IPS DF 6.9 (cell line): ENCODE measurements around the gene NUAK1.

ENCODE experiments used
- DNase-seq: peaks from one replicate; pipeline ENCODE4 v3.0.0-alpha.2; 2013; ENCODE audit warnings: low read depth, low spot score
- H3K27ac ChIP-seq: one replicate; pipeline ENCODE4 v1.5.1; 2013; ENCODE audit warnings: low read length, control low read depth
- H3K27me3 ChIP-seq: 2 replicates; pipeline ENCODE4 v1.6.1; 2013; ENCODE audit warnings: mild to moderate bottlenecking, low read length; ENCODE audit not compliant: control insufficient read depth, insufficient read depth
- H3K36me3 ChIP-seq: 2 replicates; pipeline ENCODE4 v1.6.1; 2013; ENCODE audit warnings: low read length; ENCODE audit not compliant: control insufficient read depth, insufficient read depth
- H3K4me1 ChIP-seq: 2 replicates; pipeline ENCODE4 v1.6.1; 2013; ENCODE audit warnings: low read length; ENCODE audit not compliant: control insufficient read depth, insufficient read depth
- H3K4me3 ChIP-seq: 2 replicates; pipeline ENCODE4 v1.5.1; 2013; ENCODE audit warnings: mild to moderate bottlenecking, low read length
- H3K9me3 ChIP-seq: 2 replicates; pipeline ENCODE4 v1.6.1; 2013; ENCODE audit warnings: low read length, inconsistent platforms; ENCODE audit not compliant: control insufficient read depth, insufficient read depth
- WGBS: extraction: QIAGEN DNeasy Blood & Tissue Kit; methylation state at CpG from one replicate; pipeline ENCODE4 v1.1.7; 2013; ENCODE audit warnings: mixed read lengths, missing lambda C conversion rate; ENCODE audit not compliant: insufficient read length, insufficient coverage; 5-methylcytosine and 5-hydroxymethylcytosine counted together

The NUAK1 gene

GRCh38 chr12:106096376-106096775 is 42.4 kb downstream of the NUAK1 start:
- Histone ChIP-seq H3K9me3 (no peaks in the 10 kb centered on the region), H3K27me3 (no peaks in the 10 kb centered on the region), H3K36me3 (no peaks in the 10 kb centered on the region; the same call in 1 of the 2 replicates), H3K4me1 (peaks cover 3% of the 10 kb centered on the region; the same call in 1 of the 2 replicates), H3K4me3 (no peak overlapping the region), H3K27ac (no peak overlapping the region)
- no CpG with 5 or more reads among the region's 12 CpGs for WGBS
- no peak for DNase-seq

- no peaks in the 10 kb centered on the region for H3K27me3 ChIP-seq
- no peaks in the 10 kb centered on the region; the same call in 1 of the 2 replicates for H3K36me3 ChIP-seq
- H3K9me3 ChIP-seq = no peaks in the 10 kb centered on the region
- WGBS = no CpG with 5 or more reads among the region's 5 CpGs
- H3K4me1 ChIP-seq = peaks cover 2% of the 10 kb centered on the region; the same call in 1 of the 2 replicates
- H3K27ac ChIP-seq = no peak overlapping the region
- H3K4me3 ChIP-seq = no peak overlapping the region
- no peak for DNase-seq
Measured at GRCh38 chr12:106094304-106094703, 44.5 kb downstream of the NUAK1 start.

GRCh38 chr12:106093246-106093645 is 45.5 kb downstream of the NUAK1 start:
- 0 out of 2 replicates have a peak, but pooled peaks cover 1% of the 10 kb centered on the region for H3K4me1 ChIP-seq
- WGBS = no CpG with 5 or more reads among the region's 6 CpGs
- no peak for DNase-seq
- no peaks in the 10 kb centered on the region for H3K9me3 ChIP-seq
- no peaks in the 10 kb centered on the region; the same call in 1 of the 2 replicates for H3K36me3 ChIP-seq
- no peak overlapping the region for H3K4me3 ChIP-seq
- H3K27me3 ChIP-seq = no peaks in the 10 kb centered on the region
- no peak overlapping the region for H3K27ac ChIP-seq

- DNase-seq = no peak
- Histone ChIP-seq H3K36me3 (no peaks in the 10 kb centered on the region; the same call in 1 of the 2 replicates), H3K27me3 (no peaks in the 10 kb centered on the region), H3K4me1 (no peaks in the 10 kb centered on the region), H3K4me3 (no peak overlapping the region), H3K27ac (no peak overlapping the region), H3K9me3 (no peaks in the 10 kb centered on the region)
- no CpG with 5 or more reads among the region's 6 CpGs for WGBS
Measured at GRCh38 chr12:106091446-106091820, 47.3 kb downstream of the NUAK1 start.

GRCh38 chr12:106090591-106091445 is 47.9 kb downstream of the NUAK1 start:
- Histone ChIP-seq H3K27me3 (no peaks in the 10 kb centered on the region), H3K9me3 (no peaks in the 10 kb centered on the region), H3K4me1 (no peaks in the 10 kb centered on the region), H3K27ac (no peak overlapping the region), H3K36me3 (no peaks in the 10 kb centered on the region; the same call in 1 of the 2 replicates), H3K4me3 (no peak overlapping the region)
- no CpG with 5 or more reads among the region's 10 CpGs for WGBS
- no peak for DNase-seq

- no peaks in the 10 kb centered on the region for H3K4me1 ChIP-seq
- H3K36me3 ChIP-seq = no peaks in the 10 kb centered on the region; the same call in 1 of the 2 replicates
- WGBS = no CpG with 5 or more reads among the region's 3 CpGs
- H3K9me3 ChIP-seq = no peaks in the 10 kb centered on the region
- DNase-seq = no peak
- no peaks in the 10 kb centered on the region for H3K27me3 ChIP-seq
- no peak overlapping the region for H3K27ac ChIP-seq
- H3K4me3 ChIP-seq = no peak overlapping the region
Measured at GRCh38 chr12:106089935-106090334, 48.8 kb downstream of the NUAK1 start.

- no peaks in the 10 kb centered on the region for H3K9me3 ChIP-seq
- H3K36me3 ChIP-seq = no peaks in the 10 kb centered on the region; the same call in 1 of the 2 replicates
- no peak for DNase-seq
- WGBS = no CpG with 5 or more reads among the region's 9 CpGs
- no peak overlapping the region for H3K27ac ChIP-seq
- H3K4me3 ChIP-seq = no peak overlapping the region
- H3K27me3 ChIP-seq = no peaks in the 10 kb centered on the region
- H3K4me1 ChIP-seq = peaks cover 3% of the 10 kb centered on the region; the same call in 1 of the 2 replicates
Measured at GRCh38 chr12:106088811-106089485, 49.8 kb downstream of the NUAK1 start.

GRCh38 chr12:106088246-106088808 is 50.4 kb downstream of the NUAK1 start:
- Histone ChIP-seq H3K4me3 (no peak overlapping the region), H3K9me3 (no peaks in the 10 kb centered on the region), H3K36me3 (no peaks in the 10 kb centered on the region; the same call in 1 of the 2 replicates), H3K4me1 (peaks cover 3% of the 10 kb centered on the region; the same call in 1 of the 2 replicates), H3K27me3 (no peaks in the 10 kb centered on the region), H3K27ac (no peak overlapping the region)
- DNase-seq = no peak
- WGBS = no CpG with 5 or more reads among the region's 4 CpGs

GRCh38 chr12:106086696-106087095 is 52.1 kb downstream of the NUAK1 start:
- 0 out of 2 replicates have a peak, but pooled peaks cover 2% of the 10 kb centered on the region for H3K36me3 ChIP-seq
- no CpG with 5 or more reads among the region's 19 CpGs for WGBS
- no peaks in the 10 kb centered on the region for H3K9me3 ChIP-seq
- H3K27me3 ChIP-seq = no peaks in the 10 kb centered on the region
- no peak overlapping the region for H3K4me3 ChIP-seq
- H3K27ac ChIP-seq = no peak overlapping the region
- no peak for DNase-seq
- peaks cover 3% of the 10 kb centered on the region; the same call in 1 of the 2 replicates for H3K4me1 ChIP-seq

- no peak overlapping the region for H3K27ac ChIP-seq
- no CpG with 5 or more reads among the region's 2 CpGs for WGBS
- peaks cover 3% of the 10 kb centered on the region; the same call in 1 of the 2 replicates for H3K4me1 ChIP-seq
Measured at GRCh38 chr12:106085213-106085612, 53.5 kb downstream of the NUAK1 start.

More at GRCh38 chr12:106085213-106085612, 53.5 kb downstream of the NUAK1 start:
- no peak for DNase-seq
- no peaks in the 10 kb centered on the region for H3K9me3 ChIP-seq
- H3K27me3 ChIP-seq = no peaks in the 10 kb centered on the region
- H3K4me3 ChIP-seq = no peak overlapping the region
- H3K36me3 ChIP-seq = 0 out of 2 replicates have a peak, but pooled peaks cover 2% of the 10 kb centered on the region
